ENCODE measurements around the gene CNNM3.

The CNNM3 gene

DNA sequence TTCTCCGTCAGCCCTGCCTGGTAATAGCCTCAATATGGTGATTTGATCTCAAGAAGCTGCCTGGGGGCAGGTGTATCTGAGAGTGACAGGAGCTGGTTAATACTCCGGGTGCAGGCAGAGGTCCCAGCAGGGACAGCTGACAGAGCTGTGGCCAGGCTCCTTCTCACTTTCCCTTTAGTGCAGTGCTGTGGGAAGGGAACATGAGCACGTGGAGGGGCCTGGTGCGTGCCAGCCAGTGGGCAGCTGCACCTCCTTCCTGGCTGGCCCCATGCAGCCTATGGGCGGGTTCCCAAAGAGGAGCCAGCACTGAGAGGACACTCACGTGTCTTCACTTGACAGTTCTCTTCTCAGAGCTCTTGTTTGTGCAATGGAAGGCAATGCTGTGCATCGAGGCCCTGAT is 46.3 kb upstream of the CNNM3 start (continued):
- TF ChIP-seq HIC1 (tag by site-specific recombination; IDR thresholded peaks at IDR 0.05) (no peak), ZNF292 (tag by site-specific recombination; IDR thresholded peaks at IDR 0.05; ENCODE audit: borderline replicate concordance, low read depth) (no peak), ZBTB49 (tag by site-specific recombination; IDR thresholded peaks at IDR 0.05; ENCODE audit: low read depth) (no peak), ZNF175 (tag by site-specific recombination; IDR thresholded peaks at IDR 0.05) (no peak), ZNF324 (tag by site-specific recombination; IDR thresholded peaks at IDR 0.05) (no peak), ZNF664 (tag by site-specific recombination; IDR thresholded peaks at IDR 0.05) (no peak), SALL2 (tag by site-specific recombination; IDR thresholded peaks at IDR 0.05; ENCODE audit: borderline replicate concordance) (no peak), ZNF521 (tag by site-specific recombination; IDR thresholded peaks at IDR 0.05) (no peak), ZIC2 (tag by site-specific recombination; IDR thresholded peaks at IDR 0.05) (no peak), ZNF585B (tag by site-specific recombination; IDR thresholded peaks at IDR 0.05) (no peak)

- ChIA-PET CTCF (no interaction called here), POLR2A (no interaction called here)
- Histone ChIP-seq H3K4me3 (ENCODE audit: low read depth, low read length) (no peak overlapping the region), H3K36me3 (ENCODE audit: control insufficient read depth in 2 of 2, insufficient read depth in 1 of 2, low read length in 2 of 2) (peaks cover 0 to 30% of the 10 kb centered on the region in 2 experiments; a peak in 2 of 3 replicates), H3K9me3 (ENCODE audit: control insufficient read depth, insufficient read depth, low read depth, low read length) (no peaks in the 10 kb centered on the region), H3K4me1 (ENCODE audit: control insufficient read depth, insufficient read depth, low read length) (no peaks in the 10 kb centered on the region; the same call in 1 of the 2 replicates), H3K27ac (ENCODE audit: extremely low read depth, low read depth, low read length) (no peak overlapping the region)
- TF ChIP-seq ZNF776 (tag by site-specific recombination; IDR thresholded peaks at IDR 0.05; ENCODE audit: borderline replicate concordance) (no peak), SETDB1 (IDR thresholded peaks at IDR 0.05; ENCODE audit: insufficient read length, low read length) (no peak), ZSCAN30 (tag by site-specific recombination; IDR thresholded peaks at IDR 0.05) (no peak), ZNF514 (tag by site-specific recombination; IDR thresholded peaks at IDR 0.05) (no peak), ZNF555 (tag by site-specific recombination; conservative IDR thresholded peaks at IDR 0.05) (no peak)
Observed at GRCh38 chr2:96770442-96771202, 45.4 kb upstream of the CNNM3 start.

- Histone ChIP-seq H3K27ac (ENCODE audit: extremely low read depth, low read depth, low read length) (no peak overlapping the region), H3K36me3 (ENCODE audit: control insufficient read depth in 2 of 2, insufficient read depth in 1 of 2, low read length in 2 of 2) (peaks cover 0 to 27% of the 10 kb centered on the region in 2 experiments; a peak in 2 of 3 replicates), H3K4me3 (ENCODE audit: low read depth, low read length) (no peak overlapping the region), H3K9me3 (ENCODE audit: control insufficient read depth, insufficient read depth, low read depth, low read length) (no peaks in the 10 kb centered on the region), H3K4me1 (ENCODE audit: control insufficient read depth, insufficient read depth, low read length) (no peaks in the 10 kb centered on the region; the same call in 1 of the 2 replicates)
- ChIA-PET CTCF (no interaction called here), POLR2A (no interaction called here)
- TF ChIP-seq ZNF626 (tag by site-specific recombination; IDR thresholded peaks at IDR 0.05) (no peak), EGR2 (tag by site-specific recombination; IDR thresholded peaks at IDR 0.05; ENCODE audit: low read depth) (peak; percentile 88), MYNN (tag by site-specific recombination; IDR thresholded peaks at IDR 0.05; ENCODE audit: borderline replicate concordance) (no peak), ZNF561 (tag by site-specific recombination; IDR thresholded peaks at IDR 0.05; ENCODE audit: borderline replicate concordance) (no peak), OSR2 (tag by site-specific recombination; IDR thresholded peaks at IDR 0.05) (no peak), SALL2 (tag by site-specific recombination; IDR thresholded peaks at IDR 0.05; ENCODE audit: borderline replicate concordance) (no peak), GFI1B (tag by site-specific recombination; IDR thresholded peaks at IDR 0.05) (no peak), ZNF623 (tag by site-specific recombination; IDR thresholded peaks at IDR 0.05) (no peak), ZNF654 (tag by site-specific recombination; IDR thresholded peaks at IDR 0.05; ENCODE audit: low read depth) (no peak), PRDM6 (tag by site-specific recombination; IDR thresholded peaks at IDR 0.05) (no peak), KLF16 (tag by site-specific recombination; IDR thresholded peaks at IDR 0.05) (no peak), ZNF664 (tag by site-specific recombination; IDR thresholded peaks at IDR 0.05) (no peak), ZFHX2 (tag by site-specific recombination; conservative IDR thresholded peaks at IDR 0.05) (peak; percentile 92), ZBTB1 (tag by site-specific recombination; IDR thresholded peaks at IDR 0.05) (no peak)
Observed at GRCh38 chr2:96771796-96772618, 44.1 kb upstream of the CNNM3 start.
